Left ventricle myocardium superior (tissue), 1 donor: ENCODE measurements around the gene DHRS2. TPM values are rescaled to one million over a fixed set of nuclear protein-coding genes. Genes with fewer than 3 reads are reported as not detected.
A peak's percentile ranks its signal among the peaks of the same experiment; 100 is the strongest.
"Not testable (repeated sequence)": the region's sequence is repeated elsewhere in the genome, so short reads cannot be mapped to it uniquely, and the experiment has no call there.

Source experiments
- ATAC-seq: fragments of 200-7000 bp; cut with Tn5 transposase; one replicate; pipeline ENCODE4 v1.9.1; 2020; ENCODE audit warnings: mild to moderate bottlenecking, moderate library complexity
- DNase-seq: peaks from one replicate; pipeline ENCODE4 v3.0.0-alpha.2; 2020
- intact Hi-C: fragments of 100-400 bp; cut with micrococcal nuclease; formaldehyde crosslinking; loops from one replicate; pipeline ENCODE4 v1.11.0; 2022
- total RNA-seq: library from RNA; stranded (reverse); fragmentation: NEBNext Ultra II Directional; extraction: Animal tissue kit (Norgen Biotek cat#: 25700); gene quantifications from one replicate; pipeline ENCODE4 v1.2.1, GENCODE V29; 2021
- donor health status: DM: no; HTN: yes; CAD: no; lungs with severe emphysema.

The DHRS2 gene
- total RNA-seq, 1 donor from 2014 or later: not detected

GRCh38 chr14:23629832-23630396 lies 6.2 kb upstream of the DHRS2 start:
- no peak for ATAC-seq
- DNase-seq: no peak
- intact Hi-C loops: loop anchor here (5.0 to 10.0 kb wide), 2 partner anchors 43 to 305 kb away; no protein-coding TSS in a partner anchor

- no peak for ATAC-seq
- intact Hi-C loops: loop anchor here (5.0 to 10.0 kb wide), 2 partner anchors 43 to 304 kb away; no protein-coding TSS in a partner anchor
Measured at GRCh38 chr14:23630687-23631086, 5.5 kb upstream of the DHRS2 start.

GRCh38 chr14:23631234-23631633 lies 4.9 kb upstream of the DHRS2 start:
- no peak for ATAC-seq
- no peak for DNase-seq
- intact Hi-C loops: loop anchor here (5.0 to 10.0 kb wide), 2 partner anchors 44 to 304 kb away; no protein-coding TSS in a partner anchor

More at GRCh38 chr14:23630687-23631086, 5.5 kb upstream of the DHRS2 start:
- no peak for DNase-seq

- DNase-seq: peak; percentile 70
Measured at GRCh38 chr14:23631702-23632460, 4.3 kb upstream of the DHRS2 start.

GRCh38 chr14:23632461-23633159 lies 3.6 kb upstream of the DHRS2 start:
- intact Hi-C loops: loop anchor here (5.0 to 10.0 kb wide), 2 partner anchors 45 to 302 kb away; no protein-coding TSS in a partner anchor
- ATAC-seq: no peak
- no peak for DNase-seq

More at GRCh38 chr14:23631702-23632460, 4.3 kb upstream of the DHRS2 start:
- intact Hi-C loops: loop anchor here (5.0 to 10.0 kb wide), 2 partner anchors 45 to 303 kb away; no protein-coding TSS in a partner anchor
- ATAC-seq: peak; percentile 95

- ATAC-seq (peak; percentile 31), DNase-seq (no peak)
- intact Hi-C loops: loop anchor here (5.0 to 10.0 kb wide), 2 partner anchors 46 to 302 kb away; no protein-coding TSS in a partner anchor
Measured at GRCh38 chr14:23633160-23633701, 2.9 kb upstream of the DHRS2 start.

GRCh38 chr14:23634698-23635412 lies 1.3 kb upstream of the DHRS2 start:
- not testable (repeated sequence) for DNase-seq, ATAC-seq
- intact Hi-C loops: loop anchor here (5.0 to 10.0 kb wide), 2 partner anchors 48 to 300 kb away; no protein-coding TSS in a partner anchor

- ATAC-seq, DNase-seq: not testable (repeated sequence)
- intact Hi-C loops: loop anchor here (10.0 kb wide), 1 partner anchor 298 kb away; no protein-coding TSS in a partner anchor
Measured at GRCh38 chr14:23637312-23637654, 1.1 kb downstream of the DHRS2 start.

GRCh38 chr14:23637655-23638413 lies 1.7 kb downstream of the DHRS2 start:
- not testable (repeated sequence) for DNase-seq, ATAC-seq
- intact Hi-C loops: loop anchor here (10.0 kb wide), 1 partner anchor 297 kb away; no protein-coding TSS in a partner anchor

- intact Hi-C loops: loop anchor here (10.0 kb wide), 1 partner anchor 296 kb away; no protein-coding TSS in a partner anchor
- ATAC-seq: no peak
- DNase-seq: no peak
Measured at GRCh38 chr14:23638414-23639047, 2.4 kb downstream of the DHRS2 start.

GRCh38 chr14:23639048-23639890 lies 3.1 kb downstream of the DHRS2 start:
- ATAC-seq (no peak), DNase-seq (no peak)
- intact Hi-C loops: loop anchor here (10.0 kb wide), 1 partner anchor 296 kb away; no protein-coding TSS in a partner anchor

- no peak for DNase-seq
- ATAC-seq: no peak
- intact Hi-C loops: loop anchor here (10.0 kb wide), 1 partner anchor 295 kb away; no protein-coding TSS in a partner anchor
Measured at GRCh38 chr14:23639891-23640523, 3.8 kb downstream of the DHRS2 start.

GRCh38 chr14:23640524-23641141 lies 4.5 kb downstream of the DHRS2 start:
- peak; percentile 47 for DNase-seq
- intact Hi-C loops: no loop called here
- peak; percentile 76 for ATAC-seq

- DNase-seq (no peak), ATAC-seq (no peak)
- intact Hi-C loops: no loop called here
Measured at GRCh38 chr14:23641180-23641914, 5.2 kb downstream of the DHRS2 start.
